AG09319 (cell line): ENCODE data around the gene CC2D2A.

Source experiments
- DNase-seq: peaks from one replicate; pipeline ENCODE4 v3.0.0-alpha.2; 2010; ENCODE audit warnings: low read depth; ENCODE audit errors: extremely low read depth
- TF ChIP-seq, protein P1 (sequence below): IDR thresholded peaks from 2 replicates; pipeline ENCODE4 v1.5.1; 2011; ENCODE audit warnings: low read depth, mild to moderate bottlenecking, inconsistent platforms, low read length, moderate library complexity

CC2D2A gene

DNA sequence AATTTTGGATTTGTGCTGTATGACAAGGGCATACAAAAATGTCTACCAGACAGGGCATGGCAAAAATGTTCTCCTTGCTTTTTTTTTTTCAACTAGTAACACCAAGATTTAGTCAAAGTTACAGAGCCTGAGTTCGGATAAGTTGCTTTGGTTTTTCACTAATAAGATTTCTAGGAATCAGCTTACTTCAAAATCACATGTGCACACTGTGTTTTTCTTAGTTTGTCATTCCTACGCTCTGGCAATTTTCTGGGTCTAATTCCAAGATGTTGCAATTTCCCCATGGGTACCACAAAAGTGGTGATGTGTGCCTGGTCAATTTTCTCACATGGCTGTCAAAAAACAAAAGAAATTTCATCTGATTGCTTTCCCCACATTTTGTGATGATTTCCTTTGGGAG lies 35.6 kb upstream of the CC2D2A start:
- DNase-seq = peak; percentile 30
- TF ChIP-seq, protein P1, sequence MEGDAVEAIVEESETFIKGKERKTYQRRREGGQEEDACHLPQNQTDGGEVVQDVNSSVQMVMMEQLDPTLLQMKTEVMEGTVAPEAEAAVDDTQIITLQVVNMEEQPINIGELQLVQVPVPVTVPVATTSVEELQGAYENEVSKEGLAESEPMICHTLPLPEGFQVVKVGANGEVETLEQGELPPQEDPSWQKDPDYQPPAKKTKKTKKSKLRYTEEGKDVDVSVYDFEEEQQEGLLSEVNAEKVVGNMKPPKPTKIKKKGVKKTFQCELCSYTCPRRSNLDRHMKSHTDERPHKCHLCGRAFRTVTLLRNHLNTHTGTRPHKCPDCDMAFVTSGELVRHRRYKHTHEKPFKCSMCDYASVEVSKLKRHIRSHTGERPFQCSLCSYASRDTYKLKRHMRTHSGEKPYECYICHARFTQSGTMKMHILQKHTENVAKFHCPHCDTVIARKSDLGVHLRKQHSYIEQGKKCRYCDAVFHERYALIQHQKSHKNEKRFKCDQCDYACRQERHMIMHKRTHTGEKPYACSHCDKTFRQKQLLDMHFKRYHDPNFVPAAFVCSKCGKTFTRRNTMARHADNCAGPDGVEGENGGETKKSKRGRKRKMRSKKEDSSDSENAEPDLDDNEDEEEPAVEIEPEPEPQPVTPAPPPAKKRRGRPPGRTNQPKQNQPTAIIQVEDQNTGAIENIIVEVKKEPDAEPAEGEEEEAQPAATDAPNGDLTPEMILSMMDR = no peak

DNA sequence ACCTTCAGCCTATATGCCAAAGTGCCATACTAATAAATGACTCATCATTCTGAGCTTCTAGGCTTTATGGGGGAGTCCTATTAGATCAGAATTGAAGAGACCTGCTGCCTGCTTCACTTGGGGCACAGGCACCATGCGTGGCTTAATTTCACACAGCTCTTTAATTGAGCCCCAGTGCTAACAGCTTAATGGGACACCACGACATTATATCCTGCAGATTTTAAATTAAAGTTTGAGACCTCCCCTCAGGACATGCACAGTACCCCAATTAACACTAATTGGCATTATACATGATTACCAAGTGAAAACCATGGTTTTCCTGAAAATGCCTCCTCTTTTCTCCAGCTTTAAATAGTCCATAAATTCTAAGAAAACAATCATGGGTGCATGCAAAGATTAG lies 35.0 kb upstream of the CC2D2A start:
- no peak for DNase-seq
- TF ChIP-seq, protein P1 = no peak

DNA sequence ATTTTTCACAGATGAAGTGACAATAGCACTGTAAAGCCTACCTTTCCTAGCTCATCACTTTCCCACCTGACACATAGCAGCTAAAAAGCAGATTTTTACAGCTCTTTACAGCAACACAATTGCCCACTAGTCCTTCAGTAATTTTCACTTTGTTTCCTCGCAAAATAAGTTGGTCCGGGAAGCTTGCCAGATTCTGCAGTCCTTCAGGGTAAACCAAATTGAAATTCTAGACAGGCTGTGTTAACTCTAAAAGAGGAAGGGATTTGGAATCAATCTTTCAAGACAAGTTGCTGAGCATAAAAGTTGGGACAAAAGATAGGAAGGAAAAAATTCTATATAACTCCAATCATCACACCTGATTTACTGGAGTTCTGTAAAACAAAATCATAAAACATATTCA lies 33.2 kb upstream of the CC2D2A start:
- no peak for DNase-seq
- TF ChIP-seq, protein P1 = no peak

DNA sequence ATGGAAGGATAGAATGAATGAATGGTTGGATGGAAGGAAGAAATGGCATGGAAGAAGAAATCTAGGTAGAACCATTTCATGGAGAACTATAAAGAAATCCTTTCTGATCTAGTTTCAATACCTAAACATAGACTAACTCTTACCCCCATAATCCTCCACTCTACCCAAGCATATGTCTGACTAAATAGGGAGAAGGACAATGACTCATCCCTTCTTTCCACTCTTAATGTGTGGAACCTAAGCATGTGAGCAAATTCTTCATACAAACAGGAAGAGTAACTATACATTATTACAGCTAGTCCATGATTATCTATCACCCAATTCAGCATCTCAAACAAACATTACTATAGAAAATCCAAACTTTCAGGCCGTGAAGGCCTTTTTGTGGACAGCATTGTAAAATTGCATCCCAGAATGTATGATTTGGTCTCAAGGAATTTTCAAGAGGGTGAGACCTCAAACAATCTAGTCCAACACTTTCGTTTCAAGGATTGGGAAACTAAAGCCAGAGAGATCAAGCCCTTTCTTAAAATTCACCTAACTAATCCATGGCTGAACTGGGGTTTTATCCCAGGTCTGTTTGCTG lies 30.6 kb upstream of the CC2D2A start:
- DNase-seq = no peak
- TF ChIP-seq, protein P1 = no peak

DNA sequence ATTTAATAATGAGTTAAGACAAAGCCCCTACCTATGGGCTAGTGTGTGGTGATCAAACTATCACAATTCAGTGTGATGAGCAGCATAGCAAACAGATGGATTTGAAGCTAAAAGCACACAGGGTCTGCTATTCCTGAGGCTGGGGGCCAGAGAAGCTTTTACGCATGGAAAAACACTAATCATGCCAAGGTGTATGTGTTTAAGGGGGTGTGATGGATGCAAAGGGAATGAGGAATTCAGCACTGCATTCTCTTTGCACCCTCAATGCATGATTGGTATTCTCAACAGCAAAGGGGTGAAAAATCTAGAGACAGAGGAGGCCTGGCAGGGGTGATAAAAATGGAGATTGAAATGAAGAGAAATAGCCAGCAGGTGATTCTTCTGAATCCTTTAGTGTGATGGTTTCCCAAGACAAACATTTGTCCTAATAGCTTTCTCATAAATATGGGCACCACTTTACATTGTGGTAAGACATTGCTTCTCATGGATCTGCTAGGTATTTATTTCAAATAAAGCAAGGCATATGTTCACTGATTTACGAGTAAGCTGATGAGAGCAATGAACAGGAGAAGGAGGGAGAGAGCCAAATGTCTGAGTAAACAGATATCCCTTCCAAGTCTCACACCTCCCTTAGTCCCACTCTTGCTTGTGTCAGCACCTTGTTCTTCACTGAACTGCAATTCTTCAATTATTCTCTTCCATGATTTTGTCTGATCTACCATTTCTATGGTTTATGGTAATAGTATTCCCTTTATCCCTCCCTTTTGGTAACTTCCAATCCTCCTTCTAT lies 26.1 kb upstream of the CC2D2A start:
- TF ChIP-seq, protein P1 = no peak
- DNase-seq = no peak

DNA sequence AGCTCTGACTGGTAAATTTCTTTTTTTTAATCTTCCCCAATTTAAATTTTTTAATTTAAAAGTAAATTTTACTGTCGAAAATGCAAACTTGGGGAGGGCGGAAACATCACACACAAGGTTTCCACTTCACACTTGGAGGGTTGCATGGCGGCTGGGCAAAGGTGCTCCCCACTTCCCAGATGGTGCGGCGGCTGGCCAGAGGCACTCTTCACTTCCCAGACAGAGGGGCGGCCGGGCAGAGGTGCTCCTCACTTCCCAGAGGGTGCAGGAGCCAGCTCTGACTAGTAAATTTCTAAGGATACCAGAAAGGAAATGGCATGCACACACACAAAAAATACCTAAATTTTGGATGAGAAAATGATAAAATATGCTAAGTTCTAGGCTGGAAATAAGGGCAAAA lies 25.4 kb upstream of the CC2D2A start:
- TF ChIP-seq, protein P1 = no peak

DNA sequence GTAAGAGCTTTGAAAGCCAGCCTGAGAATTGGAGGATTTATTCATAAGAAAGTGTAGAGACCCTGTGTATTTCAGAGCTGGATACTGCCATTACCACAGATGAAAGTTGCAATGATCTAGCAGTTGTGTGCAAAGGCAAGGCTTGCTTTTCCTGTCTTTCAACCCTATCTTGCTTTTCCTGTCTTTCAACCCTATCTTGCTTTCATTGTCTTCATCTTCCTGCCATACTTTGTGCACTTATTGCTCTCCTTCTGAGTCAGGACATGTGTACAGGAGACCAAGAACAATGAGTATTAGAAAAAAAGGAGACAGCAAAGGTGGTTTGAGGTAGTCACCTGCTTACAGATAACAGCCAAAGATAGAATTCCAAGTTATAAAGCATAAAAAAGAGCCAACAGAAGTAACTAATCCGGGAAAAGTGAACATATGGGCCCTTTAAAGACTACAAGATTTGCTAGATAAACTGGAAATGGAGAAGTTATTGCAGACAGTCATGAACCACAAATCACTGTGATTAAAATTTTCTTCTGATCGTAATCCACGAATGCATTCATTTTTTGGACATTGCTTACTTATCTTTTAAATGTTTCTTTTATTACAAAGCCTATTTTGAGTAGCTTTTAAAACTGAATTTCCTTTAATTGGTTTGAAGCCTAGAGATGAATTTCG lies 24.7 kb upstream of the CC2D2A start:
- DNase-seq = no peak
- TF ChIP-seq, protein P1 = no peak

More for the DNA sequence above, 25.4 kb upstream of the CC2D2A start:
- no peak for DNase-seq
